Ishikawa (cell line): ENCODE data around the gene OSBPL8.

ENCODE experiments used
- CEBPB ChIP-seq: IDR thresholded peaks from 2 replicates; pipeline ENCODE4 v1.6.1; 2012
- TF ChIP-seq, protein P1 (sequence below): IDR thresholded peaks from 2 replicates; pipeline ENCODE4 v1.6.1; 2012

- no peak for TF ChIP-seq CEBPB
- TF ChIP-seq, protein P1, sequence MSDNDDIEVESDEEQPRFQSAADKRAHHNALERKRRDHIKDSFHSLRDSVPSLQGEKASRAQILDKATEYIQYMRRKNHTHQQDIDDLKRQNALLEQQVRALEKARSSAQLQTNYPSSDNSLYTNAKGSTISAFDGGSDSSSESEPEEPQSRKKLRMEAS = no peak
Observed at GRCh38 chr12:76457818-76458217, 101.8 kb downstream of the OSBPL8 start.
